ENCODE data around the gene DUOX2. TPM values are rescaled to one million over a fixed set of nuclear protein-coding genes. Genes with fewer than 3 reads are reported as not detected.
"Not testable (repeated sequence)": the region's sequence is repeated elsewhere in the genome, so short reads cannot be mapped to it uniquely, and the experiment has no call there.

DUOX2 gene
- total RNA-seq, 1 experiment from 2014 or later: 0.40 TPM

GRCh38 chr15:45120081-45120972 is 6.4 kb upstream of the DUOX2 start:
- no peak for DNase-seq (ENCODE audit: low read depth)

- DNase-seq (ENCODE audit: low read depth): no peak
Observed at GRCh38 chr15:45118996-45119395, 5.0 kb upstream of the DUOX2 start.

DNA sequence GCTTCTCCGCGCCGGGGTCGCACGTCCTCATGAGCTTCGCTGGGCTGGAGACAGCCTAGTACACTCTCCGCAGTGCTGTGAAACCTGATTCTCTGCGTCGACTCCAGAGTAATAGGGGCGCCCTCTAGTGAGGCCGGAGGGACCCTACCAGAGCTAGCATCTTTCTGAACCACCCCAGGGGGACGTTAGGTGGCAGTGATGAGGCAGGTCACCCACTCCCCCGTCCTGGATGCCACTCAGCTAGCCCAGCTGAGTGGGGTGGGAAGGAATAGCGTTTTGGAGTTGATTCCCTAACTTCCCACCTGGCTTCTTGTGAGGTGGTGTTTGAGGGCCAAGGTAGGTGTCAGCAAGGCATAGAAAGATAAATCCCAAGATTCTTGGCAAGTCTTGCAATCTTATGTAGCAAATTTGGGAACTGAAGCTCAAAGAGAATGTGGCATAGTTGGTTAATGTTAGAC is 4.2 kb upstream of the DUOX2 start:
- peak; percentile 88 for DNase-seq (ENCODE audit: low read depth)

DNA sequence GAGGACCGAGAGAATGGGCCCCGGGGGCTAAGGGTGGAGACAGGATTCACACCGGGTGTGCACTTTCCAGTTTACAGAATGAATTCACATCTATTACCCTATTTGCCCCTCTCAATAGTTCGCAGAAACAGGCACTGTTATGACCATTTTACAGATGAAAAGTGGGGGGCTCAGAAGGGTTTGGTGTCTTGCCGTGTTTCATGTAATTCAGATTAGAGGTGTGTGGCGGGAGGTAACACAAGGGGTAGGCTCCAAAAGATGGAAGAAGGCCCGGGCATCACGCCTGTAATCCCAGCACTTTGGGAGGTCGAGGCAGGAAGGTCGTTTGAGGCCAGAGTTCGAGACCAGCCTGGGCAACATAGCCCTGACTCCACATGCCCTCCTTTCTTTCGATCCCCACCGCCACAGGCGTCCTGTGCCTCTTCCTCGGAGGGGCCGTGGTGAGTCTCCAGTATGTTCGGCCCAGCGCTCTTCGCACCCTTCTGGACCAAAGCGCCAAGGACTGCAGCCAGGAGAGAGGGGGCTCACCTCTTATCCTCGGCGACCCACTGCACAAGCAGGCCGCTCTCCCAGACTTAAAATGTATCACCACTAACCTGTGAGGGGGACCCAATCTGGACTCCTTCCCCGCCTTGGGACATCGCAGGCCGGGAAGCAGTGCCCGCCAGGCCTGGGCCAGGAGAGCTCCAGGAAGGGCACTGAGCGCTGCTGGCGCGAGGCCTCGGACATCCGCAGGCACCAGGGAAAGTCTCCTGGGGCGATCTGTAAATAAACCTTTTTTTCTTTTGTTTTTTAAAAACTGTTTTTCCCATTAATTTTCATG is 3.5 kb upstream of the DUOX2 start:
- no peak for DNase-seq (ENCODE audit: low read depth)

DNA sequence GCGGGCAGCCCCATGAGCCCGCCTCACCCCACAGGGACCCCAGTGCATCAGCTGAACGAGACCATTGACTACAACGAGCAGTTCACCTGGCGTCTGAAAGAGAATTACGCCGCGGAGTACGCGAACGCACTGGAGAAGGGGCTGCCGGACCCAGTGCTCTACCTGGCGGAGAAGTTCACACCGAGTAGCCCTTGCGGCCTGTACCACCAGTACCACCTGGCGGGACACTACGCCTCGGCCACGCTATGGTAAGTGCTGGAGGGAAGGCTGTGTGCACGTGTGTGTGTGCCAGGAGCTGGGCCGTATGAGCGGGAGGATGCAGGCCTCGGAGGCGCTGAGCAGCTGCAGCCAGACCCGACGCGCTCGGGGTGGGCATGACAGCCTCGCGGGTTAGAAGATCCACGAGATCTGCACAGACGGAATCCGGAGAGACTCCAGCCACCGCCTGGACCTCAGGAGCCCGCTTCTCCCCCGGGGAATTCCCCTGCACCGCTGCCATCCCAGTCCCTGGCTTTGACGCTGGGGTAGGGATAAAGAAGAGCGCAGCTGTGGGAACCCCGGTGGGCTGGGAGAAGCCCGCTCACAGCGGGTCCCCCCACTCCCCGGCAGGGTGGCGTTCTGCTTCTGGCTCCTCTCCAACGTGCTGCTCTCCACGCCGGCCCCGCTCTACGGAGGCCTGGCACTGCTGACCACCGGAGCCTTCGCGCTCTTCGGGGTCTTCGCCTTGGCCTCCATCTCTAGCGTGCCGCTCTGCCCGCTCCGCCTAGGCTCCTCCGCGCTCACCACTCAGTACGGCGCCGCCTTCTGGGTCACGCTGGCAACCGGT is 2.7 kb upstream of the DUOX2 start:
- no peak for DNase-seq (ENCODE audit: low read depth)

DNA sequence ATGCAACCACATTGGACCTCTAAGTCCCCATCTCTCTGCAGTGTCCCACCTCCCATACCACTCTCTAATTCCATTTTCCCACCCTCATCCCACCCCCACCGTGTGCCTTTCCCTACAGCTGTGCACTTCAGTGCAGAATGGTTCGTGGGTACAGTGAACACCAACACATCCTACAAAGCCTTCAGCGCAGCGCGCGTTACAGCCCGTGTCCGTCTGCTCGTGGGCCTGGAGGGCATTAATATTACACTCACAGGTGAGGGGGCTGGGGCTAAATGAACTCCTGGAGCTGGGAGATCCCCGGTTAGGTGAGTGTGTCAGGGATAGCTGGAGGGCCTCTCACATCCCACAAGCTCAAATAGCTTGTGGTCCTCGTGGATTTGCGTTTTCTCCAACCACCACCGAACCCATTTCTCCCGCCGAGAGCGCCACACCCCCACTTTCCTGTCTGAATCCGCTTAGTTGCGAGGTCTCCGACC is 2.1 kb upstream of the DUOX2 start:
- no peak for DNase-seq (ENCODE audit: low read depth)

DNA sequence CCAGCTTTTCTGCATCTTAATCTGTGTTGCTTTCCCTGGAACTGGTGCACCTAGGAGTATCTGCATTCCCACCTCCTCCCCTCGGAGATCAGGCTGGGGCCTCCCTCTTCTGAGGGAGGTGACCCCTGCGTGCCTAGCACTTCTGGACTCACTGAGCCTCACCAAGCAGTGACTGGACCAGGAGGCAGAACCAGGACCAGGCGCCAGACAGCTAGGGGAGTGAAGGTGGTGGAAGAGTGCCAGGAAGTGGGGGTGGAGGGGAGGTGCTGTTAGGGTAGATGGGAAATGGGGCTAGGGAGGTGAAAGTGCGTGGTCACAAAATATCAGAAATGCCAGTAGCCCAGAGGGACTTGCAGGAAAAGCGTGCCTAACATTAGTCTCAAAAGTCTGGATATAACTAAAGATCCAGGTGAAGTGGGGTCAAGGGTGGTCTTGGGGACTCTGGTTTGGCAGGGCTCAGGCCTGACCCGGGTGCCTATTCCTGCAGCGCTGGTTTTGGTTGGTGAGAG is 1.4 kb upstream of the DUOX2 start:
- DNase-seq (ENCODE audit: low read depth): no peak

- no peak for DNase-seq (ENCODE audit: low read depth)
Observed at GRCh38 chr15:45114751-45115085, 746 bp upstream of the DUOX2 start.

- DNase-seq (ENCODE audit: low read depth): no peak
Observed at GRCh38 chr15:45113380-45113990, 487 bp downstream of the DUOX2 start.

DNA sequence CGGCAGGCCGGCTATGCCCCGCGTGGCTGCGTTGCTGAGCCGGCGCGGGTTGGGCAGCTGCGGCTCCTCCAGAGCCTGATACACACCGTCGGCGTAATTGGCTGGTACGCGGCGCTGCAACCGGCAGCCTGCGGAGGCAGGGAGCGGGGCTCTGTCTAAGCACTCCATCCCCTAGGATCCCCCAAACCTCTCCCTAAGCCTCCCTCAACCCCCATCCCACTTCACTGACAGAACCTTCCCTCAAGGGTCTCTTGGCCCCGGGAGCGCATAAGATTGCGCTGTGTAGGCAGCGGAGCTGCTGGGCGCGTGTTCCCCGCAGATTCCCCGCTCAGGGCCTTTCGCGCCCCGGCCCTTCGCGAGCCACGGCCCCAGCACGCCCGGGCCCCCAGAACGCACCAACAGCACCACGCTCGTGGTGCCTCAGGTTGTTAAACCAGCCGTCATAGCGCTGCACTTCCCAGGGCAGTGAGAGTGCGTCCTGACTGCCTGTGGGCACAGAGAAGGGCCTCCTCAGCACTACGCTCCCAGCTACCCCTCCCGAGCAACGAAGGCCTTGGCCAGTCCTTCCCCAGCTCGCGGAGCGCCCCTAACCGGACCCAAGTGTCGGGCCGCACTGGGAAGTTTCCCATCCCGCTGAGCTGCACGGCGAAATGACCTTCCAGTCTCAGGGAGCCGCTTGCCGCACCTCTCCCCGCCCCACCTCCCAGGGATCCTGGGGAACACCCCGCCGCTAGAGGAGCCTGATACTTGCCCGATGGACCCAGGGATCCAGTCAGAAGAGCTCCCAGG is 1.2 kb downstream of the DUOX2 start:
- peak; percentile 39 for DNase-seq (ENCODE audit: low read depth)

DNA sequence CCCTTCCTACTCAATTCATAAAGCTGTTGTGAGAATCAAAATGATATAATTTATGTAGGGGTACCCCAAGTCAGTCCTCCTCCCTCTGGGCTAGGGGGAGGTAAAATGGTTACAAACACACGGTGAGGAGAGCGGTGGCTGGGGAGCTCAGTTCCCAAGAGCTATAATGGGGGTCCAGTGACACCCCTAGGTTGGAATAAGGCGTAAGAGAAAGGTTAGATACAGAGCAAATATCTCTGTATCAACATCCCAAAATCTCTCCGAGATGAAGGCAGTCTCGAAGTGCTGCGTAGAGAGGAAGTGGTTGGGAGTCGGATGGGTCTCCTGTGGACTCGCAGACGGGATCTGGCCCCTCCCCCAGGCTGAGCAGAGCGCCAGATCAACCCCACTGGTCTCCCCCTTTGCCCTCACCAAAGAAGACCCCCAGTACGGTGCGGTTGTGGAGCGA is 1.8 kb downstream of the DUOX2 start:
- no peak for DNase-seq (ENCODE audit: low read depth)

- no peak for DNase-seq (ENCODE audit: low read depth)
Observed at GRCh38 chr15:45111390-45112142, 2.4 kb downstream of the DUOX2 start.

GRCh38 chr15:45110256-45110820 is 3.6 kb downstream of the DUOX2 start:
- DNase-seq (ENCODE audit: low read depth): no peak

DNA sequence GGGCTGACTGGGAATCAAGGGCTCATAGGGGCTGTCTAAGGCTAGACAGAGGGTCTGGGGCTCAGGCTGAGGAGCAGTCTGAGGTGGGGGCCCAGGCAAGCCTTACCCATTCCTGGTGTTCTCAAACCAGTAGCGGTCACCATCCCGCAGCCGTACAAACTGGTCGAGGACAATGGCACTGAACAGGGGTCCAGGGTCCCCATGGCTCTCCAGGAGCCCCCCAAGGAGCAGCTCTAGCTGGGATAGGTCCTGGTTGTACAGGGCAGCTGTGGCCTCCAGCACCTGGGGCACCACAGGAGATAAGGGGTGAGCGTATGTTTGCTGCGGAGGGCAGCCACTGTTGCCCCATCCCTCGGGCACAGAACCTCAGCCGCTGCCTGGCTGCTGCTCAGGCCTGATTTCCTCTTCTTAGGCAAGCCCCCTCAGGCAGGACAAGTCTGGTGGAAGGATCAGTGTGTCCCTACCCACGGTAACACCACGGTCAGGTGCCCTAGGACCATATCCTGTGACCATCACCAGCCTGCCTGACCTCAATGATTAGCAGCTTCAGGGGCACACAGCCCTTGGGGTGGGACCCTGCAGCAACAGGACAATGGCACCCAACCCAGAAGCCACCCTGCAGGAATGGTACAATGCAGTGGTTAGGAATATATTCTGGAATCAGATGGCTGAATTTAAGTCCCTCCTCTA is 5.9 kb downstream of the DUOX2 start:
- no peak for DNase-seq (ENCODE audit: low read depth)

DNA sequence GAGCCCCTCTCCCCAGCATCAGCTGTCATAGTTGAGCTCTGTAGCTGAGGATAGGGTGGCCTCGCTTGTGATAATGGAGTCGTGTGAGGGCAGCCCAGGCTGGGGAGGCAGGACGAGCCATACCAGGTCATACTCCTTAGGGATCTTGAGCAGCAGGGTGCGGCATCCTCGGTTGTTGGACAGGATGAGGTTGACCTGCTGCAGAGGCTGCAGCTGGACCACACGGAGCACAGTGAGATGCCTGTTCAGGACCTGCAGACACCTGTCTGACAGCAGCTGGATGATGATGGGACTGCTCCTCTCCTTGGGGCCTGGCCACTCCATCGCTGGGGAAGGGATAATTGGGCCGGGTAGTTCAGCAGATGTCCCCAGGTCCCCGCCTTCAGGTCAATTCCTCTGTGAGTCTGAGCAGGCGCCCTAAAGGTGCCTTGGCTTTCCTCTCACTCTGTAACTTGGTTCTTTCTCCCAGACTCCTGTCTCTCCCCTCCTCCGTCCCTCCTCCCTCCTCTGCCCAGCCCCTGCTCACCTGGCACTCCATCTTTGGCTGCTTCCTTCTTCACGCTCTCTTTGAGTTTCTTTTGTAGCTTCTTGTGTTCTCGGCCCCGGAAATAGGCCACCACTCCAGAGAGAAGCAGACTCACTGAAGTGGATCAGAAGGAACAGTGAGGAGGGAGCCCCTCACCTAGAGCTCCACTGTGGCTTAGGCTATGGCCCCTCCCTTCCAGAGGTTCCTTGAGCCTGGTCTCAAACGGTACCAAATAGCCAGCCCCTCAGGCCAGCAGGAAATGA is 7.8 kb downstream of the DUOX2 start:
- DNase-seq (ENCODE audit: low read depth): no peak

- DNase-seq (ENCODE audit: low read depth): no peak
Observed at GRCh38 chr15:45105586-45105985, 8.4 kb downstream of the DUOX2 start.

GRCh38 chr15:45104170-45104569 is 9.8 kb downstream of the DUOX2 start:
- not testable (repeated sequence) for DNase-seq (ENCODE audit: low read depth)

- DNase-seq (ENCODE audit: low read depth): no peak
Observed at GRCh38 chr15:45102226-45102625, 11.7 kb downstream of the DUOX2 start.
